Liver (tissue), 9 donors: Measurements from ENCODE around the gene LEAP2. TPM values are rescaled to one million over a fixed set of nuclear protein-coding genes. Genes with fewer than 3 reads are reported as not detected.

Experiments
- DNase-seq: peaks from one replicate; pipeline ENCODE4 v3.0.0-alpha.2; 2017; ENCODE audit warnings: low spot score
- H3K27ac ChIP-seq, 2 donors: one replicate each; pipeline ENCODE4 v1.7.0; 2013; ENCODE audit warnings: inconsistent platforms in 2 of 2, low read length in 2 of 2, control low read depth in 1 of 2, low read depth in 1 of 2, mild to moderate bottlenecking in 1 of 2
- H3K27me3 ChIP-seq, 4 donors: one replicate each; pipeline versions ENCODE4 v1.6.1 to v1.7.0; 2013; ENCODE audit warnings: low read length in 3 of 4, inconsistent platforms in 1 of 4, mild to moderate bottlenecking in 1 of 4, moderate library complexity in 1 of 4; ENCODE audit not compliant: control insufficient read depth in 4 of 4, insufficient read depth in 4 of 4
- H3K36me3 ChIP-seq, 4 donors: one replicate each; pipeline versions ENCODE4 v1.6.1 to v1.7.0; 2013; ENCODE audit warnings: low read length in 3 of 4, mild to moderate bottlenecking in 3 of 4, low read depth in 1 of 4, moderate library complexity in 1 of 4; ENCODE audit not compliant: control insufficient read depth in 4 of 4, insufficient read depth in 3 of 4
- H3K4me1 ChIP-seq, 4 donors: one replicate each; pipeline versions ENCODE4 v1.6.1 to v1.7.0; 2013; ENCODE audit warnings: low read length in 3 of 4, mild to moderate bottlenecking in 3 of 4, moderate library complexity in 1 of 4; ENCODE audit not compliant: control insufficient read depth in 4 of 4, insufficient read depth in 4 of 4
- H3K4me3 ChIP-seq, 3 donors: one replicate each; pipeline versions ENCODE4 v1.6.1 to v1.7.0; 2013; ENCODE audit warnings: low read length in 3 of 3, control low read depth in 1 of 3, low read depth in 1 of 3, mild to moderate bottlenecking in 1 of 3
- H3K9ac ChIP-seq, 2 donors: one replicate each; pipeline ENCODE4 v1.7.0; 2013; ENCODE audit warnings: low read length in 2 of 2, mild to moderate bottlenecking in 2 of 2, moderate library complexity in 2 of 2, control low read depth in 1 of 2, low read depth in 1 of 2
- H3K9me3 ChIP-seq, 4 donors: one replicate each; pipeline versions ENCODE4 v1.6.1 to v1.7.0; 2013; ENCODE audit warnings: low read length in 3 of 4; ENCODE audit not compliant: control insufficient read depth in 4 of 4
- EGR1 ChIP-seq, 2 donors: IDR thresholded peaks; 2 replicates each; pipeline ENCODE4 v1.6.1; 2016 to 2018; ENCODE audit warnings: antibody characterized with exemption in 2 of 2, low read depth in 2 of 2
- FOXA1 ChIP-seq: IDR thresholded peaks from 2 replicates; pipeline ENCODE4 v1.6.1; 2016; ENCODE audit warnings: antibody characterized with exemption
- FOXA2 ChIP-seq: IDR thresholded peaks from 2 replicates; pipeline ENCODE4 v1.6.1; 2016; ENCODE audit warnings: antibody characterized with exemption
- GABPA ChIP-seq, 2 donors: IDR thresholded peaks in 1 of 2; conservative IDR thresholded peaks in 1 of 2; 2 replicates each; pipeline ENCODE4 v1.6.1; 2016; ENCODE audit warnings: antibody characterized with exemption in 2 of 2, mild to moderate bottlenecking in 1 of 2, moderate library complexity in 1 of 2
- HNF4A ChIP-seq, 2 donors: conservative IDR thresholded peaks; 2 replicates each; pipeline ENCODE4 v1.6.1; 2016; ENCODE audit warnings: antibody characterized with exemption in 2 of 2, mild to moderate bottlenecking in 2 of 2
- JUND ChIP-seq, 2 donors: IDR thresholded peaks; 2 replicates each; pipeline ENCODE4 v1.6.1; 2016; ENCODE audit warnings: antibody characterized with exemption in 2 of 2
- NR2F2 ChIP-seq: IDR thresholded peaks from 2 replicates; pipeline ENCODE4 v1.6.1; 2016; ENCODE audit warnings: antibody characterized with exemption
- RAD21 ChIP-seq, 2 donors: IDR thresholded peaks; 2 replicates each; pipeline ENCODE4 v1.6.1; 2016; ENCODE audit warnings: antibody characterized with exemption in 2 of 2, mild to moderate bottlenecking in 2 of 2
- RXRA ChIP-seq, 2 donors: IDR thresholded peaks; 2 replicates each; pipeline ENCODE4 v1.6.1; 2017 to 2018; ENCODE audit warnings: antibody characterized with exemption in 2 of 2, mild to moderate bottlenecking in 1 of 2
- SP1 ChIP-seq: IDR thresholded peaks from 2 replicates; pipeline ENCODE4 v1.6.1; 2018; ENCODE audit warnings: antibody characterized with exemption, mild to moderate bottlenecking
- TAF1 ChIP-seq: conservative IDR thresholded peaks from 2 replicates; pipeline ENCODE4 v1.6.1; 2016; ENCODE audit warnings: antibody characterized with exemption, mild to moderate bottlenecking
- YY1 ChIP-seq: IDR thresholded peaks from 2 replicates; pipeline ENCODE4 v1.6.1; 2016; ENCODE audit warnings: antibody characterized with exemption, mild to moderate bottlenecking
- WGBS: extraction: QIAGEN DNeasy Blood & Tissue Kit; methylation state at CpG from one replicate; pipeline ENCODE4 v1.1.7; 2013; 5-methylcytosine and 5-hydroxymethylcytosine counted together
- polyA plus RNA-seq, 2 donors: library from polyadenylated mRNA; stranded (reverse) in 1 of 2; unstranded in 1 of 2; fragments of 200-250 nt in 1 of 2; fragments of >200 nt in 1 of 2; fragmentation: Nextera tagmentation in 1 of 2; extraction: Ambion mirVana in 1 of 2; gene quantifications; one replicate each; pipeline versions ENCODE4 v1.2.1 to v1.2.3, GENCODE V29; 2013 to 2015
- total RNA-seq, 2 donors: library from RNA; depleted of rRNA; stranded (reverse); fragments of >200 nt; gene quantifications; one replicate each; pipeline ENCODE4 v1.2.3, GENCODE V29; 2014
- TF ChIP-seq, protein P1 (sequence below): fragments of 150-350 bp; IDR thresholded peaks from 2 replicates; pipeline ENCODE4 v1.5.1; 2017; ENCODE audit warnings: improper control_type of control experiment, low read depth, low read length; ENCODE audit not compliant: missing input control
- TF ChIP-seq, protein P2 (sequence below): IDR thresholded peaks from 2 replicates; pipeline ENCODE4 v1.6.1; 2016; ENCODE audit warnings: antibody characterized with exemption
- TF ChIP-seq, protein P3 (sequence below): IDR thresholded peaks from 2 replicates; pipeline ENCODE4 v1.6.1; 2016; ENCODE audit warnings: antibody characterized with exemption, mild to moderate bottlenecking
- donor health status: healthy.
- donor health status: healthy.
- donor health status: healthy.
- donor health status: healthy.
- donor health status: healthy.

LEAP2 gene
- total and polyA plus RNA-seq, 4 donors: 12.0 to 736 (median 62.4) TPM

DNA sequence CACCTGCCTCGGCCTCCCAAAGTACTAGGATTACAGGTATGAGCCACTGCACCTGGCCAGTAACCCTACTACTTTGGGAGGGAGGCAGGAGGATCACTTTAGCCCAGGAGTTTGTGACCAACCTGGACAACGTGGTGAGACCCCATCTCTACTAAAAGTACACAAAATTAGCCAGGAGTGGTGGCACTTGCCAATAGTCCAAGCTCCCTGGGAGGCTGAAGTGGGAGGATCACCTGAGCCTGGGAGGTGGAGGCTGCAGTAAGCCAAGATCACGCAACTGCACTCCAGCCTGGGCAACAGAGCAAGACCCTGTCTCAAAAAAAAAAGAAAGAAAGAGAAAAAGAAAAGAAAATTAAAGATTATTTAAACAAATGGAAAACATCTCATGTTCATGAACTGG is 17.5 kb upstream of the LEAP2 start (continued):
- TF ChIP-seq, protein P1, sequence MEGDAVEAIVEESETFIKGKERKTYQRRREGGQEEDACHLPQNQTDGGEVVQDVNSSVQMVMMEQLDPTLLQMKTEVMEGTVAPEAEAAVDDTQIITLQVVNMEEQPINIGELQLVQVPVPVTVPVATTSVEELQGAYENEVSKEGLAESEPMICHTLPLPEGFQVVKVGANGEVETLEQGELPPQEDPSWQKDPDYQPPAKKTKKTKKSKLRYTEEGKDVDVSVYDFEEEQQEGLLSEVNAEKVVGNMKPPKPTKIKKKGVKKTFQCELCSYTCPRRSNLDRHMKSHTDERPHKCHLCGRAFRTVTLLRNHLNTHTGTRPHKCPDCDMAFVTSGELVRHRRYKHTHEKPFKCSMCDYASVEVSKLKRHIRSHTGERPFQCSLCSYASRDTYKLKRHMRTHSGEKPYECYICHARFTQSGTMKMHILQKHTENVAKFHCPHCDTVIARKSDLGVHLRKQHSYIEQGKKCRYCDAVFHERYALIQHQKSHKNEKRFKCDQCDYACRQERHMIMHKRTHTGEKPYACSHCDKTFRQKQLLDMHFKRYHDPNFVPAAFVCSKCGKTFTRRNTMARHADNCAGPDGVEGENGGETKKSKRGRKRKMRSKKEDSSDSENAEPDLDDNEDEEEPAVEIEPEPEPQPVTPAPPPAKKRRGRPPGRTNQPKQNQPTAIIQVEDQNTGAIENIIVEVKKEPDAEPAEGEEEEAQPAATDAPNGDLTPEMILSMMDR: no peak
- no peak for TF ChIP-seq FOXA2

DNA sequence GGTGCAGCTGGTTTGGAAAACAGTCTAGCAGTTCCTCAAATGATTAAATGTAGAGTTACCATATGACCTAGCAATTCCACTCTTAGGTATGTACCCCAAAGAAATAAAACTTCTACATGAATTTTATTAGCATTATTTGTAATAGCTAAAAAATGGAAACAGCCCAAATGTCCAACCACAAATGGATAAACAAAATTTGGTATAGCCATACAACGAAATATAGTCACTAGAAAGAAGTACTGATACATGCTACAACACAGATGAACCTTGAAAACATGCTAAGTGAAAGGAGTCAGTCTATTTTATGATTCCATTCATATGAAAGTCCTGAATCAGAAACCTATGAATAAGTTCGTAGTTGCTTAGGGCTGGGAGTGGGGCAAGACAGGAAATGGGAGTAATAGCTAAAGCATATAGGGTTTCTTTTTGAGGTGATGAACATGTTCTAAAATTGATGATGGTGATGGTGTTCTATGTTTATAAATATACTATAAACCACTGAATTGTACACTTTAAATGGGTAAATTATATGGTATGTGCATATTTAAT is 13.5 kb upstream of the LEAP2 start:
- Histone ChIP-seq H3K4me1 (peaks cover 0 to 3% (median 0%) of the 10 kb centered on the region in 4 donors), H3K4me3 (no peak overlapping the region), H3K9ac (no peak overlapping the region), H3K9me3 (no peaks in the 10 kb centered on the region), H3K36me3 (no peaks in the 10 kb centered on the region), H3K27ac (no peak overlapping the region), H3K27me3 (no peaks in the 10 kb centered on the region)
- no peak for DNase-seq
- WGBS: 90% methylated on average over 2 of the region's 2 CpGs
- TF ChIP-seq, protein P2, sequence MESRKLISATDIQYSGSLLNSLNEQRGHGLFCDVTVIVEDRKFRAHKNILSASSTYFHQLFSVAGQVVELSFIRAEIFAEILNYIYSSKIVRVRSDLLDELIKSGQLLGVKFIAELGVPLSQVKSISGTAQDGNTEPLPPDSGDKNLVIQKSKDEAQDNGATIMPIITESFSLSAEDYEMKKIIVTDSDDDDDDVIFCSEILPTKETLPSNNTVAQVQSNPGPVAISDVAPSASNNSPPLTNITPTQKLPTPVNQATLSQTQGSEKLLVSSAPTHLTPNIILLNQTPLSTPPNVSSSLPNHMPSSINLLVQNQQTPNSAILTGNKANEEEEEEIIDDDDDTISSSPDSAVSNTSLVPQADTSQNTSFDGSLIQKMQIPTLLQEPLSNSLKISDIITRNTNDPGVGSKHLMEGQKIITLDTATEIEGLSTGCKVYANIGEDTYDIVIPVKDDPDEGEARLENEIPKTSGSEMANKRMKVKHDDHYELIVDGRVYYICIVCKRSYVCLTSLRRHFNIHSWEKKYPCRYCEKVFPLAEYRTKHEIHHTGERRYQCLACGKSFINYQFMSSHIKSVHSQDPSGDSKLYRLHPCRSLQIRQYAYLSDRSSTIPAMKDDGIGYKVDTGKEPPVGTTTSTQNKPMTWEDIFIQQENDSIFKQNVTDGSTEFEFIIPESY: no peak
- TF ChIP-seq FOXA2 (no peak), NR2F2 (no peak), EGR1 (IDR thresholded peaks at IDR 0.05; ENCODE audit: low read depth in 2 of 2) (no peak), HNF4A (conservative IDR thresholded peaks at IDR 0.05) (no peak), YY1 (no peak), SP1 (no peak)
- TF ChIP-seq, protein P1: no peak

DNA sequence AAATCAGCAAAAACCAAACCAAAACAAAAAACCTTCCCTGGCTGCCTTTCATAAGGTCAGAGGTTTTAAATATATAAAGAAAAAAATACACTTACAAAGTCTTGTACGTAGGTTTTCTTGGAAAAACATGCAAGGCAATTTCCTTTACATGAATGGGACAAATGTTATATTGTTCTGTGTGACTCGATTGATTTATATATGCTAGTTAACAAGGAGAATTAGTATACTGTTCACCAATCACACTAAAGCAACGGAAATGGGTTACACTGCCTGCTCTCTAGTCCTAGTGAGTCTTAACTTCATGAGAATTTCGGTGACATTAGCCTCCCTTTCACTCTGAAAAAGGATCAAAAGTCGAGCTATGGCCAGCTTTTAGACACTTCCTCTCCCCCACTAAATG is 12.7 kb upstream of the LEAP2 start:
- DNase-seq: no peak
- peaks cover 0 to 4% (median 3%) of the 10 kb centered on the region in 4 donors for H3K4me1 ChIP-seq
- H3K27me3 ChIP-seq: no peaks in the 10 kb centered on the region
- no peaks in the 10 kb centered on the region for H3K36me3 ChIP-seq
- H3K9me3 ChIP-seq: no peaks in the 10 kb centered on the region
- no peak overlapping the region for H3K9ac ChIP-seq
- no peak overlapping the region for H3K27ac ChIP-seq
- H3K4me3 ChIP-seq: no peak overlapping the region
- 83% methylated on average over 5 of the region's 5 CpGs for whole genome bisulfite sequencing
- no peak for TF ChIP-seq SP1
- TF ChIP-seq EGR1 (IDR thresholded peaks at IDR 0.05; ENCODE audit: low read depth in 2 of 2): no peak
- TF ChIP-seq TAF1: no peak
- TF ChIP-seq FOXA2: no peak
- TF ChIP-seq, protein P3, sequence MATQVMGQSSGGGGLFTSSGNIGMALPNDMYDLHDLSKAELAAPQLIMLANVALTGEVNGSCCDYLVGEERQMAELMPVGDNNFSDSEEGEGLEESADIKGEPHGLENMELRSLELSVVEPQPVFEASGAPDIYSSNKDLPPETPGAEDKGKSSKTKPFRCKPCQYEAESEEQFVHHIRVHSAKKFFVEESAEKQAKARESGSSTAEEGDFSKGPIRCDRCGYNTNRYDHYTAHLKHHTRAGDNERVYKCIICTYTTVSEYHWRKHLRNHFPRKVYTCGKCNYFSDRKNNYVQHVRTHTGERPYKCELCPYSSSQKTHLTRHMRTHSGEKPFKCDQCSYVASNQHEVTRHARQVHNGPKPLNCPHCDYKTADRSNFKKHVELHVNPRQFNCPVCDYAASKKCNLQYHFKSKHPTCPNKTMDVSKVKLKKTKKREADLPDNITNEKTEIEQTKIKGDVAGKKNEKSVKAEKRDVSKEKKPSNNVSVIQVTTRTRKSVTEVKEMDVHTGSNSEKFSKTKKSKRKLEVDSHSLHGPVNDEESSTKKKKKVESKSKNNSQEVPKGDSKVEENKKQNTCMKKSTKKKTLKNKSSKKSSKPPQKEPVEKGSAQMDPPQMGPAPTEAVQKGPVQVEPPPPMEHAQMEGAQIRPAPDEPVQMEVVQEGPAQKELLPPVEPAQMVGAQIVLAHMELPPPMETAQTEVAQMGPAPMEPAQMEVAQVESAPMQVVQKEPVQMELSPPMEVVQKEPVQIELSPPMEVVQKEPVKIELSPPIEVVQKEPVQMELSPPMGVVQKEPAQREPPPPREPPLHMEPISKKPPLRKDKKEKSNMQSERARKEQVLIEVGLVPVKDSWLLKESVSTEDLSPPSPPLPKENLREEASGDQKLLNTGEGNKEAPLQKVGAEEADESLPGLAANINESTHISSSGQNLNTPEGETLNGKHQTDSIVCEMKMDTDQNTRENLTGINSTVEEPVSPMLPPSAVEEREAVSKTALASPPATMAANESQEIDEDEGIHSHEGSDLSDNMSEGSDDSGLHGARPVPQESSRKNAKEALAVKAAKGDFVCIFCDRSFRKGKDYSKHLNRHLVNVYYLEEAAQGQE: no peak
- no peak for TF ChIP-seq RAD21 (IDR thresholded peaks at IDR 0.05)
- TF ChIP-seq, protein P2: no peak
- TF ChIP-seq, protein P1: no peak
- TF ChIP-seq YY1: no peak
- no peak for TF ChIP-seq JUND (IDR thresholded peaks at IDR 0.05)
- TF ChIP-seq HNF4A (conservative IDR thresholded peaks at IDR 0.05): no peak
- no peak for TF ChIP-seq NR2F2
- TF ChIP-seq RXRA (IDR thresholded peaks at IDR 0.05): no peak
- TF ChIP-seq FOXA1: no peak
- TF ChIP-seq GABPA (IDR thresholded peaks at IDR 0.05 in 1 of 2, conservative IDR thresholded peaks at IDR 0.05 in 1 of 2): no peak
